Sigmoid colon (tissue), 4 donors: ENCODE results near the gene COLEC12.

Experiments used
- CTCF ChIP-seq, 4 experiments: fragments of 450-650 bp in 3 of 4; fragments of 200-600 bp in 1 of 4; IDR thresholded peaks; one replicate each; pipeline ENCODE4 v1.5.1; 2016 to 2019; ENCODE audit warnings: antibody characterized with exemption in 4 of 4, mild to moderate bottlenecking in 3 of 4, moderate library complexity in 2 of 4
- EP300 ChIP-seq, 4 donors: sonication (generic); formaldehyde crosslinking; IDR thresholded peaks; one replicate each; pipeline ENCODE4 v1.6.1; 2017; ENCODE audit warnings: antibody characterized with exemption in 4 of 4
- POLR2A ChIP-seq, 2 donors: fragments of 450-650 bp; IDR thresholded peaks; one replicate each; pipeline ENCODE4 v1.6.1; 2016; ENCODE audit warnings: antibody characterized with exemption in 2 of 2, mild to moderate bottlenecking in 2 of 2, moderate library complexity in 2 of 2
- POLR2AphosphoS5 ChIP-seq, 4 donors: sonication (generic); formaldehyde crosslinking; IDR thresholded peaks; one replicate each; pipeline ENCODE4 v1.6.1; 2017; ENCODE audit warnings: antibody characterized with exemption in 4 of 4

GRCh38 chr18:389658-390357 is 110.7 kb downstream of the COLEC12 start:
- TF ChIP-seq CTCF (IDR thresholded peaks at IDR 0.05) (no peak), EP300 (IDR thresholded peaks at IDR 0.05) (no peak), POLR2A (IDR thresholded peaks at IDR 0.05) (no peak), POLR2AphosphoS5 (IDR thresholded peaks at IDR 0.05) (no peak)
